Measurements from ENCODE around the gene CHAT. TPM values are rescaled to one million over a fixed set of nuclear protein-coding genes. Genes with fewer than 3 reads are reported as not detected.
A peak's percentile ranks its signal among the peaks of the same experiment; 100 is the strongest.

Gene CHAT
- total RNA-seq, 1 experiment from 2014 or later: not detected

DNA sequence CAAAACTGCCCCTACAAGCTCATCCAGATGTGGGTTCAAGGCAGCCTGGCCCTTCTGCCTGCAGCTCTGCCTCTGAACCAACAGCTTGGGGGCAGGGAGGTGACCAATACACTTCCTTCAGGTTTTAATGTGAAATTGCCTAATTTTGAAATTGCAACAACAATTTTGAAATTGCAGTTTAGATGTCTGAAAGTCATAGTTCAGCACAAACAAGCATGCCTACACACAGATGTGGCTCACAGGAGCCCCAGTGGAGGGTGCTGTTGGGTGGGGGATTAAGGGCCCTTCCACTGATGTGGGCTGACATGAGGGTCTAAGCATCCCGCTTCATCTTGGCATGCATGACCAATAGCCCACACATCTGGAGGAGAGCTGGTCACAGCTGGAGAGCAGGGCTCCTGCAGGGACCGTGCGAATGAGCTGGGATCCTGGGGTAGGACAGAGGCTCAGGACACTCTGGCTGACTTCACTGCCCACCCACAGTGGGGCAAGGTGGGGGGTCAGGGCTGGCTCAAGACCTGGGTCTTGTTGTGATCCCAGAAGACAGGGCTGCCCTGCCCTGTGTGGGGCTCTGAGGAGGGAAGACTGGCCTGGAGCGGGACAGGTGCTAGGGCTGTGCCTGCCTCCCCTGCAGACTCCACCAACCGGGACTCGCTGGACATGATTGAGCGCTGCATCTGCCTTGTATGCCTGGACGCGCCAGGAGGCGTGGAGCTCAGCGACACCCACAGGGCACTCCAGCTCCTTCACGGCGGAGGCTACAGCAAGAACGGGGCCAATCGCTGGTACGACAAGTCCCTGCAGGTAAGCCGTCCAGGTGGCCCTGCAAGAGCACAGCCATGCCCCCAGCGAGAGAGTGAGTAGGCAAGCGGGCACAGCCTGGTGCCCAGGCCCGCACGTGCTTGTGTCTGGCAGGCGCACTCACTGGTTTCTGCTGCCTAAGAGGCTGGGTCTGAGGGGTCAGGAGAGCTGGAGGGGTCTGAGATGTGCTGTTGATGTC, 32.3 kb downstream of the CHAT start:
- Histone ChIP-seq H3K4me1 (no peaks in the 10 kb centered on the region), H3K27ac (no peak overlapping the region), H3K9me3 (replicated peaks) (no peaks in the 10 kb centered on the region), H3K36me3 (no peaks in the 10 kb centered on the region), H3K27me3 (no peaks in the 10 kb centered on the region), H3K4me3 (no peak overlapping the region)
- DNase-seq: no peak

DNA sequence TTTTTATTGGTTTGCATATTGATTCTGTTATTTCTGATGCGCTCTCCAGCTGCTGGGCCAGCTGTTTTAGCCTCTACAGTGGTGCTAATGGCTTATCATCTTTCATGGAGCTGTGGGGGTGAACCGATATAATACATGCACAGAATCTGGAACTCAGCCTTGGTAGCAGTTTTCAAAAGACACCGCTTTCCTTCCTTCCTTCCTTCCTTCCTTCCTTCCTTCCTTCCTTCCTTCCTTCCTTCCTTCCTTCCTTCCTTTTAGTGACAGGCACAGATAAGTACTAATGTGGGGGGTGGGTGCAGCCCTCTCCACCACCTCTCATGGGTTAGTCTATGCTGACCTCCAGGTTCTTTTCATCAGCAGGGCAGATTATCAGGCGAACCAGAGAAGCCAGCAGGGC, 33.7 kb downstream of the CHAT start:
- no peak for DNase-seq
- Histone ChIP-seq H3K4me3 (no peak overlapping the region), H3K36me3 (no peaks in the 10 kb centered on the region), H3K27me3 (no peaks in the 10 kb centered on the region), H3K9me3 (replicated peaks) (no peaks in the 10 kb centered on the region), H3K27ac (no peak overlapping the region), H3K4me1 (no peaks in the 10 kb centered on the region)

DNA sequence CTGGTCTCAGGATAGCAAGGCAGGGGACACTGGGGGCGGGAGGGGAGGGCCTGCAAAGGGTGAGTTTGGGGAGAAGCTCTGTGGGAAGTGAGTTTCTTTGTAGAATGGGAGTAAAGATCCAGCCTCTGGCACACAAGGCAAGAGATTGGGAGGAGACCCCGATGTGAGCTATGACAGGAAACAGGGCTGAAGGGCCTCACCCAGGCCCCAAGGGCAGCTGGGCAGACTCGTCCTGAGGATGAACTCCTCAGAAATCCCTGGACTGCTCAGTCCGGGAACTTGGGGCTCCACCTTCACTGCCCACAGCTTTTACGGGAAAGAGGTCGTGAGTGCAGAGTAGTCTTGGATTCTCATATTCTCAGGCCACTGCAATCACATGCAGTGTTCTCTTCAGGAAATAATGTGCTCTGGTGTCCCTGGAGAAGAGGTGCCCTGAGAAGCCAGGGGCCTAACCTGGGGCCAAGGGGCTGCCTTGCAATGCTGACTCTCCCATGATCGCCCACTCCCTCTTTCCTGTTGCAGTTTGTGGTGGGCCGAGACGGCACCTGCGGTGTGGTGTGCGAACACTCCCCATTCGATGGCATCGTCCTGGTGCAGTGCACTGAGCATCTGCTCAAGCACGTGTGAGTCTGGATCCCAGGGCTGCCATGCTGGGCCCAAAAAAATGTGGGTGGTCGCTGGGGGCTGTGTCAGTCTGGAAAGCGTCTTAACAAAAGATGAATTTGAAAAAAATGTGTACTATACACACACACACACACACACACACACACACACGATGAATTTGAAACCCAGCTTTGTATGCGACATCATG, 34.4 kb downstream of the CHAT start:
- Histone ChIP-seq H3K4me3 (no peak overlapping the region), H3K27me3 (no peaks in the 10 kb centered on the region), H3K27ac (no peak overlapping the region), H3K36me3 (no peaks in the 10 kb centered on the region), H3K9me3 (replicated peaks) (no peaks in the 10 kb centered on the region), H3K4me1 (no peaks in the 10 kb centered on the region)
- DNase-seq: no peak

DNA sequence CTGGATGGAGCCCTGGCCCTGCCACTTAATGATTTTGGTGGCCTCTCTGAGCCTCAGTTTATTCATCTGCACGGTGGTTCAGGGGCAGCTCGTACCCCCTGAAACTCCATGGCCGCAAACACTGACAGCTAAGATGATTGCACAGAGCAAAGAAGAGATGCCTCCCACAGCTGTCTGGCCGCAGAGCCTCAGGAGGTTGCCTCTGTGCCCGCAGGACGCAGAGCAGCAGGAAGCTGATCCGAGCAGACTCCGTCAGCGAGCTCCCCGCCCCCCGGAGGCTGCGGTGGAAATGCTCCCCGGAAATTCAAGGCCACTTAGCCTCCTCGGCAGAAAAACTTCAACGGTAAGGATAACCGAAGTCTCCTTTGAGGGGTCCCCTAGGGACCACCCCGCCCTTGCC, 35.5 kb downstream of the CHAT start:
- H3K27ac ChIP-seq: no peak overlapping the region
- H3K9me3 ChIP-seq (replicated peaks): no peaks in the 10 kb centered on the region
- DNase-seq: peak; percentile 14 to 23
- no peaks in the 10 kb centered on the region for H3K27me3 ChIP-seq
- H3K36me3 ChIP-seq: no peaks in the 10 kb centered on the region
- no peaks in the 10 kb centered on the region for H3K4me1 ChIP-seq
- H3K4me3 ChIP-seq: no peak overlapping the region

DNA sequence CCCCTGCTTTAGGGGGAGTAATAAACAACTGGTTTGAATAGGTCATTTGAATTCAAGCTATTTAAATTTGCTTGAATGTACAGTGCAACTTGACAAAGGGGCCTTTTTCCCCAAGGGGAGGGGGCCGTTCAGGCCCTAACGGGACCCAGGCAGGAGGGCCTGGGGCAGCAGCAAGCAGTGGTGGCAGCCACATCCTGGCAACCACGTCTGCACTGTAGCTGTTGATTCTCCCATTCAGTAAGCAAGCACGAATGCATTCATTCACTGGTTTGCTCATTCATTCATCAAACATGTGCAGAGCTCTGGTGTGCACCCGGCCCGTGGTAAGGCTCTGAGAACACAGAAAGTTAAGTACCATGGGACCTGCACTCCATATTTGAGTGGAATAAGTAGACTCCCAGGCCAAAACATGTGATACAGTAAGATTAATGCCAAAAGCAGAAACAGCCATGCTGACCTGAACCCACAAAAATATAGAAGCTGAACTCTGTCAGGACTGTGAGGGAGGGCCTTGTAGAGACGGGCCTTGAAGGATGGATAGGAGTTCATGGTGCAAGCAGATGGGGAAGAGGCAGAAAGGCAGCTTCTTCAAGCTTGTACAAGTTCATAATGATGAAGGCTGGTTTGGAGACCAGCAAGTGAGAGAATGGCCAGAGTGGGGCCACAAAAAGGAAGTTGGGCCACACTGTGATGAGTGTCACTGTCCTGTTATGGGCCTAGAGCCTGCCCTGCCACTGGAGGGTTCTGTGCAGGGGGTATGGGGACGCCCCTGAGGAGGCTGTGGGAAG, 36.3 kb downstream of the CHAT start:
- no peak for DNase-seq
- H3K27ac ChIP-seq: no peak overlapping the region

DNA sequence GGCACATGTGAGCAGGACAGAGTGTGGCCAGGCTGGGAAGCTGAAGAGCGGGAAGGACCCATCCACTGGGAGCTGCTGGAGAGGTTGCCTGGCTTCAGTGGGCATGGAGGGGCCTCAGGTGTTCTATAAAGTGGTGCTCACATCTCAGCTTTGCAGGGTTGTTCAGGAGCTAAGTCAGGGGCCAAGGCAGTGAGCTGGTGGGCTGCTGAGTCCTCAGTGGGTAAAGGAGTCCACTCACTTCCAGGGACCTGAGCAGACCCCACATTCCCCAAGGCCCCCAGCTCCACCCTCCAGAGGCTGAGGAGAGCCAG, 36.8 kb downstream of the CHAT start:
- Histone ChIP-seq H3K4me1 (no peaks in the 10 kb centered on the region), H3K36me3 (no peaks in the 10 kb centered on the region), H3K27me3 (no peaks in the 10 kb centered on the region), H3K4me3 (no peak overlapping the region), H3K9me3 (replicated peaks) (no peaks in the 10 kb centered on the region), H3K27ac (no peak overlapping the region)
- no peak for DNase-seq

More for the DNA sequence above, 36.3 kb downstream of the CHAT start:
- no peak overlapping the region for H3K4me3 ChIP-seq
- no peaks in the 10 kb centered on the region for H3K9me3 ChIP-seq (replicated peaks)
- no peaks in the 10 kb centered on the region for H3K27me3 ChIP-seq
- H3K4me1 ChIP-seq: no peaks in the 10 kb centered on the region
- H3K36me3 ChIP-seq: no peaks in the 10 kb centered on the region

DNA sequence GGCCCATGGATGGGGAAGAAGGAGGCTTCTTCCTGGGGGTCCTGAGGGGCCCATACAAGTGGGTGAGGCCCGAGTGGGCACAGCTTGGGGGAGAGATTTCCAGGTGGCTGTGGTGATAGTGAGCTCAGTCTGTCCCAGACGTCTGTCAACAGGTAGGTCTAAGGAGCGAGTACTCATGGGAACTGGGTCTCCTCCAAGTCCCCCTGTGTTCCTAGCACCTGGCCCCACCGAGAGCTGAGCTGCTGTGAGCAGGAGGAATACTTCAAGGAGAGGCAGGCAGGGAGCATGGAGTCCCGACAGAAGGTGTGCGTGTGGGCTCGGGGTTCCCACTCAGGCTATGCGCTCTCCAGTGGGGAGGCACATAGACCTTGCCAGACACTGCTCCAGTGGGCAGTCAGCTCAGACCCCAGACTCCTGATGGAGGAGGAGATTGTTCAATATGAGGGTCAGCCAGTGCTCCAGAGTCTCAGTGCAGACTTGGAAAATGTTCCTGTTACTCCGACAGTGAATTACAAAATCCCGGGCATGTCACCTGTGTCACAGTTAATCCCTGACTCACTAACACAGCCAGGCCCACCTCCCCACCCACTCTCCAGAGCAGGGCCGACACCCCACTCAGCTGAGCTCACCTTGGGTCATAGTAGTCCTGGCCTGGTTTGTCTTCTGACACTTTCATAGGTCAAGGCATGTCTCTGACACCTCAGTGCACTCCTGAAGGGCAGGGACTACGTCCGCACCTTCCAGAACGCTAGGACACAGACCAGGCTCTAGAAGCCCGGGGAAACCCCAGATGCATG, 37.4 kb downstream of the CHAT start:
- DNase-seq: no peak
- no peak overlapping the region for H3K27ac ChIP-seq
- H3K36me3 ChIP-seq: no peaks in the 10 kb centered on the region
- H3K4me1 ChIP-seq: no peaks in the 10 kb centered on the region
- H3K9me3 ChIP-seq (replicated peaks): no peaks in the 10 kb centered on the region
- no peaks in the 10 kb centered on the region for H3K27me3 ChIP-seq
- H3K4me3 ChIP-seq: no peak overlapping the region

DNA sequence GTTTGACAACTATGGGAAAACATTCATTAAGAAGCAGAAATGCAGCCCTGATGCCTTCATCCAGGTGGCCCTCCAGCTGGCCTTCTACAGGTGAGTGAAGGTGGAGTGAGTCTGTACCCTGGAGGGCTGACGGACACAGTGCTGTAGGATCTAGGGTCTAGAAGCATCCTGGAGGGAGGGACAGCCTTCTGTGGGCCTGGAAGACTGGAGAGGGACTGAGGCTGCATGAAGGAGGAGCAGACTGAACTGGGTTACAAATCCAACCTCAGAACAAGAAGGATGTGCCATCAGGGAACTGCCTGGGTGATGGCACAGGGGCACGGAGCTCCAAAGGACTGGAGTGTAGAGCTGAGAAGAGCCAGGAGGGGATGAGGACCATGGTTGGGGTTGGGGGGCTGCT, 38.1 kb downstream of the CHAT start:
- H3K27ac ChIP-seq: no peak overlapping the region
- H3K4me3 ChIP-seq: no peak overlapping the region
- no peaks in the 10 kb centered on the region for H3K4me1 ChIP-seq
- no peaks in the 10 kb centered on the region for H3K9me3 ChIP-seq (replicated peaks)
- no peaks in the 10 kb centered on the region for H3K27me3 ChIP-seq
- no peak for DNase-seq
- no peaks in the 10 kb centered on the region for H3K36me3 ChIP-seq

DNA sequence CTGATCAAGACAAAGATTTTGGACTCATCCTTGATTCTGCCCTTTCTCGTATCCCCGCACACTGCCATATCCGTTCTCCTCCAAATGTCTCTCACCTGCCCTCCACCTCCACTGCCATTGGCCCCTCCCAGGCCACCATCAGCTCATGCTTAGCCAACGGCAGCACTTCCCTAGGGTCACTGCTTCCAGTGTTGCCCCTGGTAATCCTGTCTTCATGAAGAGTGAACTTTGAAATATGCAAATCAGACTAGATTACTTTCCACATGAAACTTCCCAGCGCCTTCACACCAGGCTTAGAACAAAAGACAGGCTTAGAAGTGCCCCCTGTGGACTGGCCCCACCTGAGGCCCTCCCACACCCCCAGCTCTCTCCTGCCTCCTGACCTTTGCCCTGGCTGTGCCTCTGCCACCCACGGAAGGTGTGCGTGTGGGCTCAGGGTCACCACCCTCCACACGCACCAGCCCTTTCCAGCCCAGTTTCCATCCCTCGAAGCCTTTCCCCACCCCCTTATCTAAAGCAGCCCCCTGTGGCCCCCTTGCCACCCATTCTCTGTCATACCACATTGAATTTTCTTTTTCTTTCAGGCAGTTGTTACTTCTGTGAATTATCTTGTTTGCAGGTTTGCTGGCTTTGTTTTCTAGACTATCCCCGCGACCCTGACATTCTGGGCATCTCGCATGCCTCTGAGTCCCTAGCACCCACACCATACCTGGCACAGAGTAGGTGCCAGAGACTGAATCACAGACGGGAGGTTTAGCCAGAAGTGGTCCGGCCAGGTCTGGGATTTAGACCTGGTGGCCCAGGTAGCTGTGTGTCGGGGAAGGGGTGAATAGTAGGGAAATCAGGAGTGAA, 38.8 kb downstream of the CHAT start:
- no peaks in the 10 kb centered on the region for H3K9me3 ChIP-seq (replicated peaks)
- H3K4me3 ChIP-seq: no peak overlapping the region
- H3K27ac ChIP-seq: no peak overlapping the region
- DNase-seq: no peak
- H3K27me3 ChIP-seq: no peaks in the 10 kb centered on the region
- no peaks in the 10 kb centered on the region for H3K4me1 ChIP-seq
- no peaks in the 10 kb centered on the region for H3K36me3 ChIP-seq

DNA sequence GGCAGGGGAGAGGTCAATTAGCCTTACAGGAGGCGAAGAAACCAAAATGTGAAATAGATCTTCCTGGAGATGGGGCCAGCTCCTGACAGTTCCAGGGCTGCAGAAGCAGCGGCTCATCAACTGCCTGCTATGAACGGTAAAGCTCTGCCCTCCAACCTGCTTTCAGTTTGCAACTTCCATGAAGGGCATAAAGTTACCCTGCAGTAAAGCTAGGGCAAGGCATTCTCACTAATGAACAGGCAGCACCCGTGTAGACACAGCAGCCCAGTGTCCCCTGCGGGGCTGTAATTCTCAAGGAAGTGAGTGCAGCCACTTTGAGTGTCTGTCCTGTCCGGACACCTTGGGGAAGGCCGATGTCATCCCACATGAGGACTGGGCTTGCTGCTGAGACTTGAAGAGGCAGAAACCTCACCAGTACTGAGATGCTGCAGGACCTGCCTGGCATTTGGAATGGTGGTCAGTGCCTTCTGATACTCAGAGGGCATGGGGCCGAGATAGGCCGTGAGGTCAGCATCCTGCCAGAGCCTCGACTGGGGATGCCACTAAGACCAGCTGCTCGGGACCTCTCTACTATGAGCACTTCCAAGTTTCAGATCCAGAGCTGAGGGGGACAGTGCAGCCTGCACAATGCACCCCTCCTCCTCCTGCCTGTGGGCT, 39.6 kb downstream of the CHAT start:
- no peaks in the 10 kb centered on the region for H3K9me3 ChIP-seq (replicated peaks)
- H3K4me3 ChIP-seq: no peak overlapping the region
- no peaks in the 10 kb centered on the region for H3K4me1 ChIP-seq
- no peaks in the 10 kb centered on the region for H3K27me3 ChIP-seq
- H3K36me3 ChIP-seq: no peaks in the 10 kb centered on the region
- no peak overlapping the region for H3K27ac ChIP-seq
- DNase-seq: no peak

DNA sequence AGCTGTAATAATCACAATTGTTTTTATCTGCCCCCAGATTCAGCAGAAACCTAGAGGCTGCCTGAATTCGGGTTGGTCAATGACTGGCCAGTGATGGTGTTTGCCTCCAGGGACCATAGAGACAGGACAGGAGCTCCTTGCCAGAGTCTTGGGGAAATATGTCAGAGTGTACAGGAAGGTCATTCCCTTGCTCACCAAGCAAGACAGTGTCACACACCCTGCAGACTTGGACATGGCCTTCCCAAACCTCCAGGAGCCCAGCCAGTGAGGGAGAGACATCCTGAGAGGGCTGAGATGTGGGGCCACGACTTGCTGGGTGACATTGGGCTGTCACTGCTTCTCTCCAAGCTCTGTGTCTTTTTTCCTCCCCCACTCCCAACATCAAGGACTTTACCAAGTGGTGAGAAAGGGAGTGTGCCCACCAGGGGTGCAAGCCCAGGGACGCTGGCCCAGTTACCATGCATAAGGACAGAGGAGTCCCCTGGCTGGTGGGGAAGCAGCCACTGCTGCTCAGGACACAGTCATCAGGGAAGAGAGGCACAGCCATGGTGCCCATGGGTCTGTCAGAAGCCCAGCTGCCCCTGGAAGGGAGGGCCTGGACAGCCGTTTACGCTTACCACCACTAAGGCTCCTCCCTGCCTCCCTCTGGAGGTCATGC, 40.3 kb downstream of the CHAT start:
- Histone ChIP-seq H3K4me3 (no peak overlapping the region), H3K4me1 (no peaks in the 10 kb centered on the region), H3K36me3 (no peaks in the 10 kb centered on the region), H3K27ac (no peak overlapping the region), H3K27me3 (no peaks in the 10 kb centered on the region), H3K9me3 (replicated peaks) (no peaks in the 10 kb centered on the region)
- DNase-seq: no peak

DNA sequence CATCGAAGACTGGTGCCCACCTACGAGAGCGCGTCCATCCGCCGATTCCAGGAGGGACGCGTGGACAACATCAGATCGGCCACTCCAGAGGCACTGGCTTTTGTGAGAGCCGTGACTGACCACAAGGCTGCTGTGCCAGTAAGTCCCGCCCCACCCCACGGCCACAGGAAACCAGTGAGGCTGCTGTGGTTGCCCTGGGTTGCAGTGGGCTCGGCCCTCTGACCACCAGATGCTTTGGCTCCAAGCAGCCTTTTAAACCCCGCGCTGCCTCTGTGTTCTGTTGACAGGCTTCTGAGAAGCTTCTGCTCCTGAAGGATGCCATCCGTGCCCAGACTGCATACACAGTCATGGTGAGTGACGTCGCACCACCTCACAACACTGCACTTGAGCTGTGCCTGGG, 41.3 kb downstream of the CHAT start:
- no peak for DNase-seq
- H3K27me3 ChIP-seq: no peaks in the 10 kb centered on the region
- no peaks in the 10 kb centered on the region for H3K9me3 ChIP-seq (replicated peaks)
- H3K27ac ChIP-seq: no peak overlapping the region
- H3K36me3 ChIP-seq: no peaks in the 10 kb centered on the region
- no peaks in the 10 kb centered on the region for H3K4me1 ChIP-seq
- no peak overlapping the region for H3K4me3 ChIP-seq

Data from SJCRH30 (cell line).